ENCODE results near the gene HDC. TPM values are rescaled to one million over a fixed set of nuclear protein-coding genes. Genes with fewer than 3 reads are reported as not detected.

HDC gene
- total RNA-seq, 1 experiment from 2014 or later, result not detected

GRCh38 chr15:50238255-50238654 lies 27.3 kb downstream of the HDC start:
- Histone ChIP-seq H3K9ac (ENCODE audit: low read length) (no peak overlapping the region), H3K9me2 (ENCODE audit: insufficient read depth) (no peaks in the 10 kb centered on the region), H3K4me2 (ENCODE audit: low read length) (no peak overlapping the region), H3K27me3 (ENCODE audit: insufficient read depth, low read length) (no peaks in the 10 kb centered on the region), H3K9me3 (ENCODE audit: control insufficient read depth in 1 of 2, insufficient read depth in 1 of 2, low read depth in 1 of 2, low read length in 2 of 2) (no peaks in the 10 kb centered on the region), H3K27ac (ENCODE audit: low read depth, low read length) (no peak overlapping the region), H3K4me1 (ENCODE audit: control insufficient read depth in 1 of 2, insufficient read depth in 2 of 2, low read length in 2 of 2) (no peaks in the 10 kb centered on the region), H3K79me2 (ENCODE audit: insufficient read depth, low read length) (no peaks in the 10 kb centered on the region), H3K4me3 (replicated peaks in 1 of 2; ENCODE audit: low read depth in 1 of 2, low read length in 2 of 2) (no peak overlapping the region), H4K20me1 (ENCODE audit: insufficient read depth) (no peaks in the 10 kb centered on the region), H3K36me3 (ENCODE audit: control insufficient read depth in 1 of 2, insufficient read depth in 2 of 2, low read length in 2 of 2) (no peaks in the 10 kb centered on the region), H2AFZ (ENCODE audit: low read depth, low read length, poor library complexity, severe bottlenecking) (no peak overlapping the region)
- ChIA-PET CTCF (no interaction called here), RAD21 (ENCODE audit: low non-redundant PET in 1 of 2, low total read pairs in 2 of 2, uncharacterized antibody in 2 of 2, unreplicated experiment in 2 of 2) (no interaction called here), POLR2A (no interaction called here)
- BruUV-seq (replicated peaks), result no TSS peak
- intact Hi-C loops (cut with micrococcal nuclease), result no loop called here
- no peak for DNase-seq (ENCODE audit: low read depth, low spot score)
- no peak for TF ChIP-seq SIN3A (IDR thresholded peaks at IDR 0.05; ENCODE audit: low read depth)
- TF ChIP-seq POLR2AphosphoS5 (IDR thresholded peaks at IDR 0.05; ENCODE audit: low read depth, low read length), result no peak
- TF ChIP-seq EGR1 (IDR thresholded peaks at IDR 0.05; ENCODE audit: low read depth), result no peak
- TF ChIP-seq EZH2phosphoT487 (IDR thresholded peaks at IDR 0.05; ENCODE audit: borderline replicate concordance), result no peak
- TF ChIP-seq, protein P1, sequence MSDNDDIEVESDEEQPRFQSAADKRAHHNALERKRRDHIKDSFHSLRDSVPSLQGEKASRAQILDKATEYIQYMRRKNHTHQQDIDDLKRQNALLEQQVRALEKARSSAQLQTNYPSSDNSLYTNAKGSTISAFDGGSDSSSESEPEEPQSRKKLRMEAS (IDR thresholded peaks at IDR 0.05), result no peak
- no peak for TF ChIP-seq ZNF274 (IDR thresholded peaks at IDR 0.05; ENCODE audit: low read depth, low read length)
- no peak for TF ChIP-seq CBX3 (IDR thresholded peaks at IDR 0.05; ENCODE audit: low read depth)
- no peak for TF ChIP-seq YY1 (IDR thresholded peaks at IDR 0.05; ENCODE audit: extremely low read depth, insufficient replicate concordance, low read depth, low read length)
- no peak for TF ChIP-seq SP1 (IDR thresholded peaks at IDR 0.05; ENCODE audit: low read depth)
- no peak for TF ChIP-seq RAD21 (IDR thresholded peaks at IDR 0.05; ENCODE audit: low read depth)
- TF ChIP-seq, protein P2, sequence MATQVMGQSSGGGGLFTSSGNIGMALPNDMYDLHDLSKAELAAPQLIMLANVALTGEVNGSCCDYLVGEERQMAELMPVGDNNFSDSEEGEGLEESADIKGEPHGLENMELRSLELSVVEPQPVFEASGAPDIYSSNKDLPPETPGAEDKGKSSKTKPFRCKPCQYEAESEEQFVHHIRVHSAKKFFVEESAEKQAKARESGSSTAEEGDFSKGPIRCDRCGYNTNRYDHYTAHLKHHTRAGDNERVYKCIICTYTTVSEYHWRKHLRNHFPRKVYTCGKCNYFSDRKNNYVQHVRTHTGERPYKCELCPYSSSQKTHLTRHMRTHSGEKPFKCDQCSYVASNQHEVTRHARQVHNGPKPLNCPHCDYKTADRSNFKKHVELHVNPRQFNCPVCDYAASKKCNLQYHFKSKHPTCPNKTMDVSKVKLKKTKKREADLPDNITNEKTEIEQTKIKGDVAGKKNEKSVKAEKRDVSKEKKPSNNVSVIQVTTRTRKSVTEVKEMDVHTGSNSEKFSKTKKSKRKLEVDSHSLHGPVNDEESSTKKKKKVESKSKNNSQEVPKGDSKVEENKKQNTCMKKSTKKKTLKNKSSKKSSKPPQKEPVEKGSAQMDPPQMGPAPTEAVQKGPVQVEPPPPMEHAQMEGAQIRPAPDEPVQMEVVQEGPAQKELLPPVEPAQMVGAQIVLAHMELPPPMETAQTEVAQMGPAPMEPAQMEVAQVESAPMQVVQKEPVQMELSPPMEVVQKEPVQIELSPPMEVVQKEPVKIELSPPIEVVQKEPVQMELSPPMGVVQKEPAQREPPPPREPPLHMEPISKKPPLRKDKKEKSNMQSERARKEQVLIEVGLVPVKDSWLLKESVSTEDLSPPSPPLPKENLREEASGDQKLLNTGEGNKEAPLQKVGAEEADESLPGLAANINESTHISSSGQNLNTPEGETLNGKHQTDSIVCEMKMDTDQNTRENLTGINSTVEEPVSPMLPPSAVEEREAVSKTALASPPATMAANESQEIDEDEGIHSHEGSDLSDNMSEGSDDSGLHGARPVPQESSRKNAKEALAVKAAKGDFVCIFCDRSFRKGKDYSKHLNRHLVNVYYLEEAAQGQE (IDR thresholded peaks at IDR 0.05; ENCODE audit: low read depth), result no peak
- no peak for TF ChIP-seq SRF (IDR thresholded peaks at IDR 0.05; ENCODE audit: low read depth)
- TF ChIP-seq FOSL1 (IDR thresholded peaks at IDR 0.05; ENCODE audit: low read depth), result no peak
- no peak for TF ChIP-seq TCF7L2 (IDR thresholded peaks at IDR 0.05; ENCODE audit: borderline replicate concordance, extremely low read depth, insufficient read depth, insufficient read length)
- TF ChIP-seq ELF1 (IDR thresholded peaks at IDR 0.05; ENCODE audit: borderline replicate concordance, low read depth), result no peak
- no peak for TF ChIP-seq ZFX (IDR thresholded peaks at IDR 0.05)
- TF ChIP-seq POLR2A (IDR thresholded peaks at IDR 0.05; ENCODE audit: borderline replicate concordance, extremely low read depth, insufficient read depth, insufficient read length), result no peak
- TF ChIP-seq, protein P3, sequence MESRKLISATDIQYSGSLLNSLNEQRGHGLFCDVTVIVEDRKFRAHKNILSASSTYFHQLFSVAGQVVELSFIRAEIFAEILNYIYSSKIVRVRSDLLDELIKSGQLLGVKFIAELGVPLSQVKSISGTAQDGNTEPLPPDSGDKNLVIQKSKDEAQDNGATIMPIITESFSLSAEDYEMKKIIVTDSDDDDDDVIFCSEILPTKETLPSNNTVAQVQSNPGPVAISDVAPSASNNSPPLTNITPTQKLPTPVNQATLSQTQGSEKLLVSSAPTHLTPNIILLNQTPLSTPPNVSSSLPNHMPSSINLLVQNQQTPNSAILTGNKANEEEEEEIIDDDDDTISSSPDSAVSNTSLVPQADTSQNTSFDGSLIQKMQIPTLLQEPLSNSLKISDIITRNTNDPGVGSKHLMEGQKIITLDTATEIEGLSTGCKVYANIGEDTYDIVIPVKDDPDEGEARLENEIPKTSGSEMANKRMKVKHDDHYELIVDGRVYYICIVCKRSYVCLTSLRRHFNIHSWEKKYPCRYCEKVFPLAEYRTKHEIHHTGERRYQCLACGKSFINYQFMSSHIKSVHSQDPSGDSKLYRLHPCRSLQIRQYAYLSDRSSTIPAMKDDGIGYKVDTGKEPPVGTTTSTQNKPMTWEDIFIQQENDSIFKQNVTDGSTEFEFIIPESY (IDR thresholded peaks at IDR 0.05; ENCODE audit: extremely low read depth, insufficient replicate concordance, low read length), result no peak
- no peak for TF ChIP-seq ATF3 (IDR thresholded peaks at IDR 0.05)
- no peak for TF ChIP-seq CEBPB (IDR thresholded peaks at IDR 0.05; ENCODE audit: low read depth)
- ATAC-seq, result no peak
